Cardiac fibroblast (primary cell): Measurements from ENCODE around the gene PSRC1.

Experiments
- DNase-seq, 2 donors: peaks; one replicate each; pipeline versions ENCODE4 v3.0.0 to v3.0.0-alpha.2; 2010; ENCODE audit warnings: low read depth in 2 of 2
- H3K4me3 ChIP-seq, 2 donors: replicated peaks in 1 of 2; 1 replicate in 1 of 2; 2 replicates in 1 of 2; pipeline ENCODE4 v1.5.1; 2011; ENCODE audit warnings: low read depth in 2 of 2, low read length in 2 of 2, mild to moderate bottlenecking in 2 of 2, moderate library complexity in 1 of 2
- CTCF ChIP-seq: IDR thresholded peaks from one replicate; pipeline ENCODE4 v1.5.1; 2011; ENCODE audit warnings: low read depth, mild to moderate bottlenecking, low read length, inconsistent platforms

PSRC1 gene

GRCh38 chr1:109242387-109242786, 40.6 kb downstream of the PSRC1 start:
- no peak overlapping the region for H3K4me3 ChIP-seq
- peak; percentile 7 to 72 for DNase-seq
- no peak for TF ChIP-seq CTCF

GRCh38 chr1:109241841-109242345, 41.1 kb downstream of the PSRC1 start:
- peak in 1 of 2 donors; percentile 4 for DNase-seq
- H3K4me3 ChIP-seq, result no peak overlapping the region
- no peak for TF ChIP-seq CTCF

GRCh38 chr1:109241344-109241743, 41.6 kb downstream of the PSRC1 start:
- no peak for TF ChIP-seq CTCF
- no peak for DNase-seq
- no peak overlapping the region for H3K4me3 ChIP-seq

- no peak for TF ChIP-seq CTCF
- H3K4me3 ChIP-seq, result no peak overlapping the region
- peak; percentile 71 to 72 for DNase-seq
Observed at GRCh38 chr1:109240158-109241152, 42.5 kb downstream of the PSRC1 start.

GRCh38 chr1:109239409-109240068, 43.4 kb downstream of the PSRC1 start:
- DNase-seq, result peak; percentile 43 to 51
- H3K4me3 ChIP-seq, result no peak overlapping the region
- peak; percentile 69 for TF ChIP-seq CTCF

- no peak for DNase-seq
- no peak overlapping the region for H3K4me3 ChIP-seq
- no peak for TF ChIP-seq CTCF
Observed at GRCh38 chr1:109239047-109239408, 43.9 kb downstream of the PSRC1 start.
